HG03095 (cell line): Measurements from ENCODE around the gene PNMA1.
"Not testable (repeated sequence)": the region's sequence is repeated elsewhere in the genome, so short reads cannot be mapped to it uniquely, and the experiment has no call there.

Experiments
- ATAC-seq: cut with Tn5 transposase; IDR thresholded peaks from one replicate; pipeline ENCODE4 v1.9.1; 2021; ENCODE audit warnings: moderate library complexity; ENCODE audit not compliant: unreplicated experiment

PNMA1 gene

DNA sequence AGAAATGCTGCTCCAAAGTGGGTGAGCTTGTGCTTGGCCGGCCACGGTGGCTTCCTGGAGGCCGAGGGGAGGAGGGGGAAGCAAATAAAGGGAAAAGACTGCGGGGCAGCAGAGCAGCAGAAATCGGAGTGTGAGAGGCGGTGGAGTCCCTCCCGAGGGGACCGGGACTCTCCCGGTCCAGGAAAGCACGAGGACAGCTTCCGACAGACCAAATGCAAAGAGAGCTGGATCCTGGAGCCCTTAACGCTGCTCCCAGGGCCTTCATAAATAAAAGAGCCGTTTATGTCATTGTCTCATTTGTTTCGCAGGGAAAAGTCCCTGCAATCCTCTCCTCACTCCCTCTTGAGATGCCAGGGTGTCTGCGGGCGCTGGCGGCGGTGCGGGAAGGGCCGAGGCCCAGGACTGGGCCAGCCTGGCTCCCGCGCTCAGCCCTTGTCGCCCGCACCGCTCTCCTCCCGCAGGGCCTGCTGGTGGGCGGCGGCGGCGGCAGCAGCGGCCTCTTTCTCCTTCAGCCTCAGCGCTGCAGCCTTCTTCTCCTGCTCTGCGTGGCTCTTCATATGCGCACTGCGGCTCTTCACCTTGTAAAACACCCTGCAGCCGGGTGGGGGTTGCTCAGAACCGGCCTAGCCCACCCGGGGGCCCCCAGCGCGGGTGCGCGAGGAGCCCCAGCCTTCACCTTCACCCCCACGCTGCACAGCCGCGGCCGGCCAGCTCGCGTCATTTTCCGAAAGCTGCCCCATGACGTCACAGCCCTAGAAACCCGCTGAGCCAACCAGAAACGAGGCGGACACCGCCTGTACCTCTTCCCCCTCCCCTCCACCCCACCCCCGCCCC is 4.5 kb upstream of the PNMA1 start:
- ATAC-seq: no peak

DNA sequence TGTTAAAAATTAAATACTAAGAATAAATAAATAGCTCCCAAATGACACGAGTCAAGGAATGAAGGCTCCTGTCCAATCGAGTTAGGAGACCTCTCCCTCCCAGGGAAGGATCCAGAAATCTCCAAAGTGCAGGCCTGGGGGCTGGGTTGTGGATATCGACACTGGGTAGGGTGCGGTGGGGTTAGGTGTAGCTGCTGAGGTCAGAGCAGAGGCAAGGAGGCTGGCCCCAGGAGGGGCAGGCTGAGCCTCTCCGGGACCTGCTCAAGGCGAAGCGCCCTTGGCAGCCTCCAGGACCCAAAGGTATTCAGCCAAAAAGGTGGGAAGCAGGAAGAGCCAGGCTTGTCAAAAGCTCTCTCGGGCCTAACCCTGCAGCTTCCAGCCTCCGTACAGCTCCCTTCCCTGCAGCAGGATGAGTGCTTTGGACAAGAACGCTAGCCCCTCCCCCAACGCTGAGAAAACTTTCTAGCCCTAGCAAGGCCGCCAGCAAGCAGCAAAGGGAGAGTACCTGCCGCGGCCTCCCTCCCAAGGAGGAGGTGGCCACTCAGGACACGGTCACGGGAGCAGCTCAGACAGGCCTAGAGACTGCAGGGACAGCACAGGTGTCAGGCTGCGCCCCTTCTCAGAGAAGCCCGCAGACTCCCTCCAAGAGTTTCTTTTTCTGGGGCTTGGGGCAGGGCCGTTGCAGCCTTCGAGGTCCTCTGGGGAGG is 3.7 kb upstream of the PNMA1 start:
- ATAC-seq: no peak

DNA sequence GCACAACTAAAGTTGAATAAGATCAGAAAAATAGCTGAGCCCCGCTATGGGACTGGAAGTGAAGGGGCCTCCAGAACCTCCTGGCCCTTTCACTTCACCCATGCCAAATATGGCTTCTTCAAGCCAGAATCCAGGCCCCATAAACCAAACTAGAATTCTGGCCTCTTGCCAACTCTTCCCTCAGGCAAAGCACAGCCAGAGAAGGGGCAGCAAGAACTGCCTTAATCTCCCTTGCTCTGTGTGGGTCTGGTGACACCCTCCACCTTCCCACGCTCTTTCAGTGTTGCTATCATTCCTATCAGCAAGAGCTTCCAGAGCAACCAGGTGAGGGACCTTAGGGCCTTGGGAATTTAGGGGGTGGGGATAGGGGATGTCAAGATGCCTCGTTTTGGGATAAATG is 3.1 kb upstream of the PNMA1 start:
- no peak for ATAC-seq

DNA sequence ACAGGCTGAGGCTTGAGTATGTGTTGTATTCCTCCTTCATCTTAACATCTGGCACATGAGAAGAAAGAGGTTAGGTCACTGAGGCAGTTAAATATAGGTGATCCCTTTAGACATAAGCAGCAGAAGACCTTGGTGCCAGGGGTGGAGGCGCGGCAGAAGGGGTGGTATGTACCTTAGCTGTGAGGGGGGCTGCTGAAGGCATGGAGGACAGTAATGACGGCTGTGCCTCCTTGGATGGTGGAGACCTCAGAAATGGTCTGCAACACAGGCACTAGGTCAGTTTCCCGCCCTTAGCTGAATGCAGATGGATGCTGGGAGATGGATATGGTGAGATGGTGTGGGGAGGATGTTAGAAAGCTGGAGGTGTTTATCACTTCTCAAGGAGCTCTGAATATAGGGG is 1.5 kb upstream of the PNMA1 start:
- ATAC-seq: no peak

DNA sequence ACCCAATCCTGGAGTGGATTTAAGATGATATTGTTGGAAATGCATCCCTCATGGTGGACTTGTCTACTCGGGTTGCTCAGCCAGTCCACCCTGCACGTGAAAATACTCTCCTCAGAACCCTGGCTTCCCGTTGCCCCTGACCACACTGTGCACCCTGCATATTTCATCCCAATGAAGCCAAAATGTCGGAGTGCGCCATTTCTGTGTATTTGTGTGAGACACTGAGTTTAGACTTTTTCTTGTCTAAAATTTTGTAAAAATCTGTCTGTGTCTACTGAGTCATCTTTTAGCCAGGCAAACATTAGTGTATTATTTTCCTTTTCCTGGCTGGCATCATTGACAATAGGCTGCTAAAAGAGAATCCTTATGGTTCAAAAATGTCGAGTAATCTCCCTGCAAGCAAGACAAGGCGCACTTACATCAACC is 485 bp upstream of the PNMA1 start:
- no peak for ATAC-seq

DNA sequence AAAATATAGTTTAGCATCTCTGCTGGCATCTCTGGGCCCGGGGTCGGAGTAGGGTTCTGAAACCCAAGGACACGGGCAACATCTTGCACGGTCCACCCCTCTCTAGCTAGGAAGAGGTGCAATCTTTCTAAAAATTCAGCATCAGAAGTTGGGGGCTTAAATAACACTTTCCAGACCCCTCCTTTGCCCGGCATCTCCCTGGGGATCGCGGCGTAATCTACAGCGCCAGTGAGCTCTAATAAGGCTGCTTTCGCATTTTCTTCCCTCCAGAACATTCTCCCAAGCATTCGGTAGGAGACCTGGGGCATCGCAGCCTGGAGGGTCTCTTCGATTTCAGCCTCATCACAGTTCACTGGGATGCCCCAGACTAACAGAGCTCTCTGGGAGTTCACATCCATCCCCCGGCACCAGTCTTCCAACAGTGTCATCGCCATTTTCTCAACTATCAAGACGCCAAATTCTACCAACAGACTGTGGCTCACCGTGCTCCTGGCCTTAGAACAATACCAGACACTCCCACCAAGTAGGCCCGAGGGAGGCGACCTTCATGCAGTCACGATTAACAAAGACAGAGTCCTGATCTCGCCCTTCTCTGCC is 880 bp downstream of the PNMA1 start:
- no peak for ATAC-seq

DNA sequence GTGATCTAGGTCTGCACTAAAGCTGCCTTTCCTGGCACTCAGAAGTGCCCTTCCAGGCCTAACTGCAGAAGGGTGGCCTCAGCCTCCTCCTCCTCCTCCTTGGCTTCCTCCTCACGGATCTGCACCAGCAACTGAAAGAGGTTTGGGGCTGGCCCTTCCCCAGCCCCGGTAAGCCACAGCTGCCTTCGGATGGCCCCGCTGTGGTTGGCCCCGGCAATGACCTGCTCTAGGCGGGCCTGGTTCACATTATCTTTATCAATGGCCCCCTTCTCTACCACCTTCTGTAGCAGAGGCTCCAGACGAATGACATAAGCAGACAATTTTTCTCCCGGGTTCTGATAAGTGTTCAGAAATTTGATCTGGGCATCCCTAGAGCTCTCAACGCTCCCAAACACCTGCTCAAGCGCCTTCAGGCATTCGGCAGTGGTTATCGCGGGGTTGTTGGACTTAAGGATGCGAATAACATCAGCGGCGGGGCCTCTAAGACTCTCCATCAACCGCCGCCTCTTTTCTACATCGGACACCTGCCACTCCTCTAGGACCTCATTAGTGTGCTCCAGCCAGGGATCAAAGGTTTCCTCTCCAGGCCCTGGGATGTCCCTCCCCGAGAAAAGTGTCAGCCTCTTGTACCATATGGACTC is 1.5 kb downstream of the PNMA1 start:
- no peak for ATAC-seq

DNA sequence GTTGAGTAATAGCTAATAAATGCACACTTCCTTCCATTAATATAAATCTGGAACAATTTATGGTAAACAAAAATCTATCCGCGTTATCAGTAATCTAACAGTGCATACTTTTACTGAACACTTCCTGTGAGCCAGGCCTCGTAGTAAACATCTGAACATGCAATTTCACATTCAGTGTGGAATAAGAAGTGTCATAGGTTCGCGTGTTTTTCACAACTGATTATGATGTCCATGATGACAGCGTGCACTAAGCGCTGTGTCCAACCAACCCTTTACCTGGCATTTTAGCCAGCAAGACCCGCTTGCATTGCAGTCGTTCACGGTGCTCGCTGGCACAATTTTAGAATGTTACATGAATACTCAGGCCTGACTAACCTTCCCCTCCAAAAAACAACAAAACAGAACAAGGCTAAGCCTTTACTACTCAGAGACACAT is 2.1 kb downstream of the PNMA1 start:
- no peak for ATAC-seq

DNA sequence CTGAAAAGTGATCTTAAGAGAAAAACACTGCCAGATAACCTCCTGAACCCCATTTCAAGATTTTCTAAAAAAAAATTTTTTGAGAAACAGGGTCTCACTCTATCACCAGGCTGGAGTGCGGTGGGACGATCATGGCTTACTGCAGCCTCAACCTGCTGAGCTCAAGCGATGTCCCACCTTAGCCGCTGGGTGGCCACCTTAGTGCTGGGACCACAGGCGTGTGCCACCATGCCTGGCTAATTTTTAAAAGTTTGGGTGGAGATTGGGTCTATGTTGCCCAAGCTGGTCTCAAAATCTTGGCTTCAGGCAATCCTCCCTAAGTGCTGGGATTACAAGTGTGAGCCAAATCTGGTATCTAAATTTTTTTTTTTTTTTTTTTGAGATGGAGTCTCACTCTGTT is 3.4 kb downstream of the PNMA1 start:
- ATAC-seq: no peak

DNA sequence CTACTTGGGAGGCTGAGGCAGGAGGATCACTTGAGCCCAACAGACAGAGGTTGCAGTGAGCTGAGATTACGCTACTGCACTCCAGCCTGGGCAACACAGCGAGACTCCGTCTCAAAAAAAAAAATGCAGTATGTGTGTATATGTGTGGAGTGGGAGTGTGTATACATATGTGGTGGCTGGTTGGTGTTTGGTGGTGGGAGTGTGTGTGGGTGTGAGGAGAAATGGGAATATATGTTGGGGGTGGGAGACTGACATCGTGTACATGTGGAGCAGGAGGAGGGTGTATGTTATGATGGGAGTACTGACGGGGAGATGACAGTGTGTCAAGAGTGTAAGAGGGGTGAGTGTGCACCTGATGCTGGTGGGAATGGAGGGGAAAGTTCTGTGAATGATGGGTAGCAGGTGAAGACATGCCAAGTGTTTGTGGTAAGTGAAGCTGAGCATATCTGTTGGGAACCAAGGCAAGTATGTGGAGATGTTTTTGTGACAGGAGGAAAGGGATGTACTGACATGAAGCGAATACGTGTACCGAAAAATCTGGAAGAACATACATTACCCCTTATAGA is 4.2 kb downstream of the PNMA1 start:
- ATAC-seq: no peak

DNA sequence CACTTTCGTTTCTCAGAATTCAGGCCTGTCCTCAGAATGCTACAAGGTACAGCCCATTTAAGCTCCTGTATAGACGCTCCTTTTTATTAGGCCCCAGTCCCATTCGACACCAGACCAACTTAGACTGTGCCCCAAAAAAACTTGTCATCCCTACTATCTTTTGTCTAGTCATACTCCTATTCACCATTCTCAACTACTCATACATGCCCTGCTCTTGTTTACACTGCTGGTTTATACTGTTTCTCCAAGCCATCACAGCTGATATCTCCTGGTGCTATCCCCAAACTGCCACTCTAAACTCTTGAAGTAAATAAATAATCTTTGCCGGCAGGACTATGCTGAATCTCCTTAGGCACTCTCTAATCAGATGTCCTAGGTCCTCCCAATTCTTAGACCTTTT is 6.1 kb downstream of the PNMA1 start:
- ATAC-seq: not testable (repeated sequence)

DNA sequence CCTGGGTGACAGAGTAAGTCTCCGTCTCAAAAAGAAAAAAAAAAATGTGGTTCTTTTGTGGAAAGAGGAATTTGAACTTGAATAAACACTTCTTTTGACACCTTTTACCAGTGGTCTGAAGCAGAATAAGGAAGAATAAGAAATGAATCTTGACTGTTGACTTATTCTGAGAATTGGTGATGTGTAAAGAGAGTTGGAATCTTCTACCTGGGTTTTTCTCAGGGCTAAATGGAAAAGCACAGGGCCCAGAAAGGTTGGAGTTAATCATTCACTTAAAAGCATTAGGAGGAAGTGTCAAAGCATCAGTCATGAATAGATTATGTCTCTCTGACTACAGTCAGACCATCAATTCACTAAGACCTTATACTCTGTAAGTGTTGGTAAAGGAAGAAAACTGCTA is 13.9 kb downstream of the PNMA1 start:
- ATAC-seq: no peak

DNA sequence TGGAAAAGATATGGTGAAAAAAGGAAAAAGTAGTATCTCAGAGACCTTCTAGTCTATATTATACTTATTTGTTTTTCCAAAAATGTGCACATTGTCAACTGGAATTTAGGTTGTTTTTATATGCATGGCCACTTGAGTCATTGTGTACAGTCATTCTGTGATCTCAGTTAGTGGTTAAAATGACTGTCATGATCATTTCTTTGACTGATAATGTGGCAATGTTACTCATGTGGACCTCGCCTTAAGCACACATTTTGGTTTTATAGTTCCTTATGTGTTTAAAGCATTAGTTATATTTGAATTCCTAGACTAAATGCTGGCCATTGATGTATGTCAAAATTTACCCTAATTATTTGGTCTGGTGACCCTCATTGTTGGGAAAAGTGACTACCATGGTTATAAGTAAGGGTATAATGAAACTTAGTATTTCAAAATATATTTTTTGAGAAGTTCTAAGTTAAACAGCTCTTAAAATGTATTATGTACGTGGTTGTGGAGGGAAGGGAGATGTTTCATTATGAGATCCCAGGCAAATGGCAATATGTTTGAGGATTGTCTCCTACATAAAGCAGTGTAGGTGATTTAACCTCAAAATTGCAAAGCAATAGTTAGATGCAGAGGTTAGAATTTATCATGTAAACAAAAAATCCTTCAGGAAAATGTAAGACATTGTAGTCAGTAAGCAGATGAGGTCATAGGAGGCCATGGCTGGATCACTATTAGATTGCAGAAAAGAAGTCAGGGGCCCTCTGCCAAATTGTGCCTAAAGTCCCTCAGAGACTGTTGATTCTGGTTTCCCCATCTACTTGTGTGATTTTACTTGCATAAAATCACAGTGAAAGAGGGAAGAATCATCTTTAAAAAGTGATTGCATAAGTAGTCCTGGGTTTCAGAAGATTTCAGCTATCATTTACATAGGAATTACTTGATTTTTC is 17.5 kb downstream of the PNMA1 start:
- peak; percentile 87 for ATAC-seq

DNA sequence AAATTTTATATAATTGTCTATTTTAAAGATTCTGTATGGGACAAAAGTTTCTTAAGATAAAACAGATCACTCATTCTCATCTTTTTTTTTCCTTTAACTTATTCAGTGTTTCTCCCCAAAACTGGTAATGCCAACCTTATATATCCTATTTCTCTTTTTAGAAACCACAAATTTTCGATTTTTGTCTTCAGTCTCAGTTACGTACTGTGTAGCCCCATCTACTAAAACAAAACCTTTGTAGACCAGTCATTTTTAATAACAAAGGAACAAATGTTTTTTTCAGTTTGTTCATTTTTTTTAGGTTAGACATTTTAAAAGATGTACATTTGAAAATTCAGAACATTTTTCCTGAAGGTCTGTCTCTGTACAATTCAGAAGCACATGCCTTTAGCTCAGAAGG is 18.2 kb downstream of the PNMA1 start:
- peak; percentile 63 for ATAC-seq

DNA sequence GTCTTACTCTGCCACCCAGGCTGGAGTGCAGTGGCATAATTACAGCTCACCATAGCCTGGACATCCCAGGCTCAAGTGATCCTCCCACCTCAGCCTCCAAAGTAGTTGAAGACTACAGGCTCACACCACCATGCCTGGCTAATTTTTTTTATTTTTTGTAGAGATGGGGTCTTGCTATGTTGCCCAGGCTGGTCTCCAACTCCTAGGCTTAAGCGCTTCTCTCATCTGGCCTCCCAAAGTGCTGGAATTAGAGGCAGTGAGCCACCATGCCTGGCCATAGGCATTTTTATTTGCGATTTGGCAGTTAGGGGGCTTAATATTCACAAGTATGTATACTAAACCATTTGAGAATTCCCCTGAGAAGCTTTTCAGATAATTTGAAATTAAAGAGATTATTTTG is 19.1 kb downstream of the PNMA1 start:
- no peak for ATAC-seq

DNA sequence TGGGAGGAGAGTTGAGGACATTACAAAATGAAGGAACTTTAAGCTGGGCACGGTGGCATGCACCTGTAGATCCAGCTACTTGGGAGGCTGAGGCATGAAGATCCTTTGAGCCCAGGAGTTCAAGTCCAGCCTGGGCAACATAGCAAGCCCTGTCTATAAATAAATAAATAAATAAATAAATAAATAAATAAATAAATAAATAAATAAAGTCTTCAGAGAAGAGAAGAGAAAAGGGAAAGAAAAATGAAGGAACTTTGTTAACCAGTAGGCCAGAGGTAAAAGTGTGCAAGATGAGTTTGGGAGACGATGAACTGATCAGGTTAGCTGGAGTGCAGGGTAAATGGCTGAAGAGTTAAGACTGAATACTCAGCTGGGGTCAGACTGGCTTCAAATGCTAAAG is 20.1 kb downstream of the PNMA1 start:
- no peak for ATAC-seq

DNA sequence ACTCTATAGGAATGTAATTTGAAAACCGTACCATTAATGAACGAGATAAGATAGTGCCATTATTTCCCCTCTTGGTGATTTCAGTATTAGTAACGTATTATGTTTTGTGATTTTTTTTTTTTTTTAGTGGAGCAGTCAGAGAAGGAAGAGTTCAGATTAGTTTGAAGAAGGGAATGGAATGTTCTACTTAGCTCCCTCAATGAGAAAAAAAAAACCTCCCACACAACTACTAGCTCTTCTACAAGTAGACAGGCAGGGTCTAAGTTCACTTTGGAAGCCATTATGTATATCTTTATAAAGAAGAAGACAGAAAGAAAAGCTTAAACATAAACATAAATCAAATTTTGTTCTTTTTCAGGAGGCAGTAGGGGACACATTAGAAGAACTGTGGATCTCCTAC is 27.3 kb downstream of the PNMA1 start:
- ATAC-seq: no peak

DNA sequence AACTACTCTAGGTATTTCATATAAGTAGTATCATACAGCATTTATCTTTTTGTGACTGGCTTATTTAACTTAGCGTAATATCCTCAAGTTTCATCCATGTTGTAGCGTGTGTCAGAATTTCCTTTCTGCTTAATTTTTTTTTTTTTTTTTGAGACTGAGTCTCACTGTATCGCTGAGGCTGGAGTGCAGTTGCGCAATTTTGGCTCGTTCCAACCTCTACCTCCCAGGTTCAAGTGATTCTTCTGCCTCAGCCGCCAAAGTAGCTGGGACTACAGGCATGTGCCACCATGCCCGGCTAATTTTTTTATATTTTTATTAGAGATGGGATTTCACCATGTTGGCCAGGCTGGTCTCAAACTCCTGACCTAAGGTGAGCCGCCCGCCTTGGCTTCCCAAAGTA is 28.9 kb downstream of the PNMA1 start:
- no peak for ATAC-seq

DNA sequence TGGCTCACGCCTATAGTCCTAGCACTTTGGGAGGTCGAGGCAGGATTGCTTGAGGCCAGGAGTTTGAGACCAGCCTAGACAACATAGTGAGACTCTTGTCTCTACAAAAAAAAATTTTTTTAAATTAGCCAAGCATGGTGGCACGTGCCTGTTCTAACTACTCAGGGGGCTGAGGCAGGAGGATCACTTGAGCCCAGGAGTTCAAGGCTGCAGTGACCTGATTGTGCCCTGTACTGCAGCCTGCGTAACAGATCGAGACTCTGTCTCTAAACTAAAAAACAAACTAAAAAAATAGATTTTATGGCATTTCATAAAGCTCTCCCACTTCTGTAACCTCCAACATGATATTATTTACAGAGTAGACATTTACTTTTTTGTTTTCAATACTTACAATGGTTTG is 29.6 kb downstream of the PNMA1 start:
- ATAC-seq: no peak

DNA sequence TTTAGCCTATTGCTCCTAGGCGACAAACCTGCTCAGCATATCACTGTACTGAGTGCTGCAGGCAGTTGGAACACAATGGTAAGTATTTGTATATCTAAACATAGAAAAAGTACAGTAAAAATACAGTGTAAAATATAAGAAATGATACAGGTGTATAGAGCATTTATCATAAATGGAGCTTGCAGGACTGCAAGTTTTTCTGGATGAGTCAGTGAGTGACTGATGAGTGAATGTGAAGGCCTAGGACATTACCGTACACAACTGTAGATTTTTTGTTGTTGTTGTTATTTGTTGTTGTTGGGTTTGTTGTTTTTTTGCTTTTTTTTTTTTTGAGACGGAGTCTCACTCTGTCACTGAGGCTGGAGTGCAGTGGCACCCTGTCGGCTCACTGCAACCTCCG is 33.4 kb downstream of the PNMA1 start:
- ATAC-seq: no peak
